Measurements from ENCODE around the gene SNRNP48.

Gene SNRNP48

DNA sequence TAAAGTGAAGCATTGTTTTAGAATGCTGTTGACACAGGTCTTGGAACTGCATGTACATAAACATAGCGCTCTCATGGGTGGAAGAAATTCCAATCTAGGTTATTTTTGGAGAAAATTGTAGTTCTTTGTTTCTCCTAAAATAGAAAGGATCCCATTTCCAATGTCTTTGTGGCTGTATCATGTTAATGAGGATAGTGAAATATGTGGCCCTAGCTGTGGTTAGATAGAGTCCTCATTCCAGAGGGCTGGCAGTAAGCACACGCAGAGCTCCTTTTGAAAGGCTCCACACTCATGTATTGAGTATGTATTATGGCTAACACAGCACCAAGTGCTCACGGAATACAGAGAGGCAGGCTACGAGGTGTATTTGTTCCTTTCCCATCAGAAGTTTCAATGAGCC lies 60.9 kb downstream of the SNRNP48 start:
- TF ChIP-seq, protein P1, sequence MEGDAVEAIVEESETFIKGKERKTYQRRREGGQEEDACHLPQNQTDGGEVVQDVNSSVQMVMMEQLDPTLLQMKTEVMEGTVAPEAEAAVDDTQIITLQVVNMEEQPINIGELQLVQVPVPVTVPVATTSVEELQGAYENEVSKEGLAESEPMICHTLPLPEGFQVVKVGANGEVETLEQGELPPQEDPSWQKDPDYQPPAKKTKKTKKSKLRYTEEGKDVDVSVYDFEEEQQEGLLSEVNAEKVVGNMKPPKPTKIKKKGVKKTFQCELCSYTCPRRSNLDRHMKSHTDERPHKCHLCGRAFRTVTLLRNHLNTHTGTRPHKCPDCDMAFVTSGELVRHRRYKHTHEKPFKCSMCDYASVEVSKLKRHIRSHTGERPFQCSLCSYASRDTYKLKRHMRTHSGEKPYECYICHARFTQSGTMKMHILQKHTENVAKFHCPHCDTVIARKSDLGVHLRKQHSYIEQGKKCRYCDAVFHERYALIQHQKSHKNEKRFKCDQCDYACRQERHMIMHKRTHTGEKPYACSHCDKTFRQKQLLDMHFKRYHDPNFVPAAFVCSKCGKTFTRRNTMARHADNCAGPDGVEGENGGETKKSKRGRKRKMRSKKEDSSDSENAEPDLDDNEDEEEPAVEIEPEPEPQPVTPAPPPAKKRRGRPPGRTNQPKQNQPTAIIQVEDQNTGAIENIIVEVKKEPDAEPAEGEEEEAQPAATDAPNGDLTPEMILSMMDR (IDR thresholded peaks at IDR 0.05), result no peak

DNA sequence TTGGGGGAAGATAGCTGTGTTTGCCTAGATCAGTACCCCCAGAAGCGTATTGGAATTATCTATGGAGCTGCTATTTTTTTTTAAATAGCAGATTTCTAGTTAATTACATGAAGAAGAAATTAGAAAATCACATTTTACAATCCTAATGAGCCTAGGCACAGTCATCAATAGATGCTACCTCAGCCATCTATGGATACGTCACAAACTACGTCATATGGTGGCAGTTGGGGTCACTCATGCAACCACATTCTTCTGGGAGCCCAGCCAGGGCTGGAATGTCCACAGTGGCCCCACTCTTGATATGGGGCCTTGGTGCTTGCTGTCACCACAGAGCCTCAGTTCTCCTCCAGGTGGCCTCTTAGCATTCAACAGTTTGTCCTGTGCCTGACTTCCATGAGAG lies 63.0 kb downstream of the SNRNP48 start:
- TF ChIP-seq, protein P1 (IDR thresholded peaks at IDR 0.05), result no peak

DNA sequence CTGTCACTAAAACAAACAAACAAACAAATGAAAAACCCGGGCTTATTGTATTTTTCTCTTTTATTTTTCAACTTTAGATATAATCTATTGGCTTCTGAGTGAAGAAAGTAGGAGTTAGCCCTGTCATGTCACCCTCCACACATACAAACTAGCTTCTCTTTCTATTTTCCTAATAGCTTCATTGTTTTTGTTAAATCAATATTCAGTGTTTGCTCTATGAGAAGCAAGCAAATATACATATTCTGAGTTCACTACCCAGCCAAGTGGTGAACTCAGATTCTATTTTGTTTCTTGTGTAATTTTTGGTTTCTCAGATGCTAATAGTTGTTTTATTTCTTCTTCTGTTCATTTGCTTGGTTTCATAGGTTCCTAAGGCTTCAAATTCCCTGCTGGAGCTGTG lies 66.4 kb downstream of the SNRNP48 start:
- TF ChIP-seq, protein P1 (IDR thresholded peaks at IDR 0.05), result no peak

DNA sequence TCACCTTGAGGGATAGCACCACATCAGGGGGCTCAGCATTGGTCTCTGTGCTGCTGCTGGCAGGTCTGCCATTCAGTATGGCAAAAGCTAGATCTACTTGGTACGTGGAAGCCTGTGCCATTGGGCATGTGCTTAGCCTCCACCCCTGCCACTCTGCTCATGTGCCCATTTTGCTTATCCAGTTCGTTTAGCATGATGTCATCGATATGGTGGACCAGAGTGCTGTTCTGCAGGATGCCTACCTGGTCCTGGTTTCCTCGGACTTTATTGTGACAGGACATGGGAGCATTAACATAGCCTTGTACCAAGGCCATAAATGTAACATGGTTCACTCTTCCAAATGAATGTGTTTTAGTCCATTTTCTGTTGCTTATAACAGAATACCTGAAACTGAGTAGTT lies 68.5 kb downstream of the SNRNP48 start:
- TF ChIP-seq, protein P1 (IDR thresholded peaks at IDR 0.05), result no peak

DNA sequence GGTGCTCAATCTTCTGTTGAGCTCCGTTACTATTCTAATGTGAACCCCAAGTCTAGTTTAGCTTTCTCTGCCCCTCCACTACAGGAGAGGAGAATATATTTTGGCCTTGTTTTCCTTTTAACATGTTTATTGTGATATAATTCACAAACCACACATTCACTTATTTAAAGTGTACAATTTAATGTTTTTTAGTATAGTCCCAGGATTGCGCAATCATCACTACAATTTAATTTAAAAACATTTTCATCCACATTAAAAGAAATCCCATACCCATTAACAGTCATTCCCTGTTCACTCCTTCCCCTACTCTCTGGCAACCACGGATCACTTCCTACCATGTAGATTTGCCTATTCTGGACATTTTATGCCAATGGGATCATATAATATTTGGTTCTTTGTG lies 71.4 kb downstream of the SNRNP48 start:
- TF ChIP-seq, protein P1 (IDR thresholded peaks at IDR 0.05), result no peak

Measured in LNCAP (cell line).